ENCODE measurements around the gene ELMO1.

The ELMO1 gene

DNA sequence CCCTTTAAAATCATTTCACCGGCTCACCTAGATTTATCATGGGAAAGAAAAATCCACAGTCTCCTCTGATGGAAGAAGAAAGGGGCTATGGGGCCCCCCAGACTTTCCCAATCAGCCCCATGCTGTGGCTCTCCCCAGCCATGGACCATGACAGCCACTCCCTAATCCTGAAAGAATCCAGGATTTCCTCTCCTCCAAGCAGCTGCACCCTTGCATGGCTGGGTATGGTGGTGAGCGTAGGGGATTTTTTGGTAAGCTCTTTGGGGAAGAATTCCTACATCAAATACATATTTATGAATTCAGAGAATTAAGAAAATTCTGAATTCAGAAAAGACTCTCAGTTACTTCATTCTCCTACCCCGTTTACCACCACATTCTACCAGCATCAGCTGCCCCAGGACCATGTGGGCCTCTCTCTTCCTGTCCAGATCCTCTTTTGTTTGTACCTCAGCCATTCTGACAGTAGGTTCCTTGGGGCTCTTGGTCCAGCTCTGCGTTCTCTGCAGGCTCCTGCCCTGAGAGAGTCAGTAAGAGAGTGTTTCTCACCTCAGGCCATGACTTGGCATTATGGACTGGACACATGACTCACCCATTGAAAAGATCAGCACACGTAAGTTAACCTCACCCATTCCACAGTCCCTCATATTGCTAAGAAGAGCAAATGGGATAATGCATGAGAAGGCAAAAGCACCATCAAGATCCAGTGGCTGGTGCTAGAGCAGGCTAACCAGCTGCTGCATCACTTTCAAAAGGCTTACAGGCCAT is 337.8 kb downstream of the ELMO1 start:
- DNase-seq = no peak

GRCh38 chr7:37109843-37110242 is 338.8 kb downstream of the ELMO1 start:
- no peak for DNase-seq

GRCh38 chr7:37109016-37109683 is 339.5 kb downstream of the ELMO1 start:
- no peak for DNase-seq

DNA sequence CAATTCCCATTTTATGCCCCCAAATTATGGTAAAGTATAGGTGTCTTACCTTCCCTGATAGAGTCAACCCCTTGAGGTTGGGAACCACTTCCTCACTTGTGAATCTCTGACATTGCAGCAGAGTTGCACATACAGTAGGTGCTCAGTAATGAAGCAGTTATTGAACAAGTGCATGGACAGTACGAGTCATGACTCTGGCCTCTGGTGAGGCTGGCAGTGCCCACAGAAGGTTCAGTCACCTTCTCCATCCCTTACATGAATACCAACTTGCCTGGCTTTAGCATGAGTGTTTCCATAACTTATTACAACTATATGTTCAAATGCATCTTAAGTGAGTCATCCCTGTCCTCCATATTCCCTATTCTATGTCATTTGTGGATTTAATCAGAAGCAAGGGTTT is 340.0 kb downstream of the ELMO1 start:
- no peak for DNase-seq

DNA sequence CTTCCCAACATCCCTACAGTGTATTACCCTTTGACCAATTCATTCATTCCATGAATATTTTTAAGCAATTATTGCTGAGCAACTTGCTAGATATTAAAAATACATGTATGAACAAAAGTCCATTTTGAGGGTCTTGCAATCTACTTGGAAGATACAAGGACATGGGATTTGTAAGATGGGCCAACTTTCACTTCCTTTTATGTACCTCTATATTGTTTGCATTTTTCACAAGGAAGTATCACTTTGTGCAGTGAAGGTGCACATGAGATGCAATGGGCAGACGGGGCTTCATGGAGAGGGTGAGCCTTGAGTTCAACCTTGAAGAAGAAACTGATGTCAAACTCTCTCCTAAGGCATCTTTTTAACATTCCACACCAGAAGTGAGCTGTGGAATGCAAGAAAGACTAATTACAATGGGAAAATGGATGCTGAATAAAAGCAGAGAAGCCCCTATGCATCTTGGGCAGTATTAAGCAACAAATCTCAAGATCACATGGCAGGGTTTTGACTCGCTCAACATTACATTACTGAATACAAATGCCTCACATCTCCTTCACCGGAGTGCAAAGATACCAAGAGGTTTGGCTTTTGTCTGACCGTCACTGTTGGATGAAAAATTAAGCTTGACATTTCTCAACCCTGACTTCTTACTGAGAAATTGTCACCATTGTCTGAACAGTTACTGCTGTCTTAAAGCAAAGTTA is 341.5 kb downstream of the ELMO1 start:
- DNase-seq = no peak

- no peak for DNase-seq
Measured at GRCh38 chr7:37105762-37106161, 342.9 kb downstream of the ELMO1 start.

GRCh38 chr7:37104822-37105518 is 343.7 kb downstream of the ELMO1 start:
- no peak for DNase-seq

- no peak for DNase-seq
Measured at GRCh38 chr7:37102518-37103137, 346.0 kb downstream of the ELMO1 start.

DNA sequence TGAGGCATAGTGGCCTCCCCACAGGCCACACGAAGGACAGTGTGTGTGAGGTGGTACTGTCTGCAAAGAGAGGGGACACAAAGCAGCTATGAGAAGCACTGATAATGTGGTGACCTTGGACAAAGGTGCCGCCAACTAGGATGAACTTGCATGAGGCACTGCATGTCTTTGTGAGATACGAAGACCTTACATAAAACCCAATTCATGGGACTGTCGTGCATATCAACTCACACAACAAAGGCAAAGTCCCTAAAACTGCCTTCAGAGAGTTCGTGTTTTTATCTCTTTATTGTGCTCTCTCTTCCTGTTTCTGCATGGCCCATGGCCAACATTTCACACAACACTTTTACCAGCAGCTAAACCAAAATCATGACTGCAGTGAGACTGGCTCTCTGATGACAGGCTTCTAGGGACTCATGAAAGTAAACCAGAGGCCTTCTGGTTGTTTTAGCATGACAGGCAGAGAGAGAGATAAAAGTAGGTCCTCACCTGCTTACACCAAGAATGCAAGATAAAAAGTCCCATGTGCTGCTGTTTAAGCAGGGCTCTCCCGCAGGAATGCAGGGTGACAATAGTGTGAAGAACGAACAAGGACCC is 347.8 kb downstream of the ELMO1 start:
- DNase-seq = no peak

GRCh38 chr7:37098762-37099161 is 349.9 kb downstream of the ELMO1 start:
- no peak for DNase-seq

DNA sequence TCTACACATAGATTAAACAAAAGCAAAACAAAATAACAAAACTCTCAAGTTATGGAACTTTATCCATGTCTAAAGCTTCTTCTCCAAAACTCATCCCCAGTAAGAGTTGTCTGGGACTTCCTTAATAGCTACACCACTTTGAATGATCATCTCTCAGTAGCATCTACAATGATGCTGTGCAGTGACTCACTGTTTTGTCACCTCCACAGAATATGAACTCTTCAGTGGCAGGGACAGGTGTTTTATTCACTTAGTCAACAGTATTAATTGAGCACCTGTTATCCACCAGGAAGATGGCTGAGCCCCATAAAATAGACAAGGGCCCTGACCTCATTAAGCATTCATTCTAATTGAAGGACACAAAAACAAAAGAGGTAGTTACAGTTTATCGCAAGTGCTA is 350.7 kb downstream of the ELMO1 start:
- no peak for DNase-seq

- DNase-seq = no peak
Measured at GRCh38 chr7:37097276-37097675, 351.4 kb downstream of the ELMO1 start.

DNA sequence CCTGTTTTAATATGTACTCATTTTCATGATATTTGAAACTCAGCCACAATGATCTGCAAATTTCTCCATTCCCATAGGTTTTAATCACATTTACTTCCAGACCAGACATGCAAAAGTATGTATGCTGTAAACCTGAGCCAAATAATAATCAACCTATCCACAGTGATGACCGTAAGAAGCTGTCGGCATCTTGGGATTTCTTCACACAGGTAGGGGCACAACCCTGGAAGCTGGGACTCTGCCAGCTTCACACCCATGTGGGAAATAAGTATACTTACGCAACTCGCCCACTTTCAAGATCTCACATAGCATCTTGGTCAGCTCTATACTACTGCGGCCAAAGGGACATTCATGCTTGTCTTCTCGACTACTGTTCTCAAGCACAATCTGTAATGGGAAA is 352.3 kb downstream of the ELMO1 start:
- no peak for DNase-seq

DNA sequence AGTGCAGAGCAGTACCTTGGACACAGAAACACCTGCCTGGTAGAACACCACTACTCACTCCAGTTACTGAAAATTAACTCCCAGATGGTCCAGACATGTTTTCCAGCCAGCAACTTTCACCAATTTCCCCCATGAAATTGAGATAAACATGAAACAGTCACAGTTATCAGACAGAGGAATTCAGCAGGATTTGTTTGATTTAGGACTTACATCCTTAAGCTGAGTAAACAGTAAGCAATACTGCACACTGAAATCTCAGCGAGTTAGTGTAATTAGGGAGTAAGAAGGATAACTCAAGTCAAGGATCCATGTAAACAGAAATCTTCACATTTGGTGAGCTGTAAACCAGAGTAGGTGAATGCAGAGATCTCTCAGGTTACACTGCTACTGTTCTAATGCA is 353.5 kb downstream of the ELMO1 start:
- peak; percentile 71 for DNase-seq

DNA sequence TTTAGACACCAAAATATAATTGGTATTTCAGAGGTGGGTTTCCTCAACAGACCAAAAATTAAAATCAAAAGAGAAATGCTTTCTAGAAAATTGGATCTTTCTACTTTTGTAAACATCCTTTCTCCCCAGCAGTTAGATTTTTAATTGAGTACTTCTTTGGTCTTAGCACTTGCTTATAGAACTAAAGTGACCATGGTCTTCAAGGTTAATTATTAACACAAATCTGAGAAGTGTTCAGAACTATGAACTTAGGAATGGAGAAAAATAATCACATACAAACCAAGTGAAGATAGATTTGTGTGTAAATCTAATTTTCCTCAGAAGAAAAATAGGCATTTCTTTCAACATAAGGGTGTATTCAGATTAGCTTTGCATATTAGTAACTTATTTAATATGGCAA is 355.4 kb downstream of the ELMO1 start:
- no peak for DNase-seq

DNA sequence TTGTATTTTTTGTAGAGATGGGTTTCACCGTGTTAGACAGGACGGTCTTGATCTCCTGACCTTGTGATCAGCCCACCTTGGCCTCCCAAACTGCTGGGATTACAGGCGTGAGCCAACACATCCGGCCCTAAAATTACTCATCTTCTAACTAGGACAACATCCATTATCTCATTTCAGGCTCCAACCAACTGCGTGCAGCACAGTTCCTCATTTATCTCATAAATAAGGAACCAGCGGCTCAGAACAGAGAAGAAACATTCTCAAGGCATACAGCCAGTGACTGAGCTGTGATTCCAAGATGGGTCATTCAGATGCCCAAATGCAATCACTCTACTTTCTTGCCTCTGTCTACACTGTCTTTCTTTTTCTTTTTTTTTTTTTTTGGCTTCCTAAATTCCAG is 356.1 kb downstream of the ELMO1 start:
- DNase-seq = no peak

- DNase-seq = no peak
Measured at GRCh38 chr7:37089972-37090371, 358.7 kb downstream of the ELMO1 start.

DNA sequence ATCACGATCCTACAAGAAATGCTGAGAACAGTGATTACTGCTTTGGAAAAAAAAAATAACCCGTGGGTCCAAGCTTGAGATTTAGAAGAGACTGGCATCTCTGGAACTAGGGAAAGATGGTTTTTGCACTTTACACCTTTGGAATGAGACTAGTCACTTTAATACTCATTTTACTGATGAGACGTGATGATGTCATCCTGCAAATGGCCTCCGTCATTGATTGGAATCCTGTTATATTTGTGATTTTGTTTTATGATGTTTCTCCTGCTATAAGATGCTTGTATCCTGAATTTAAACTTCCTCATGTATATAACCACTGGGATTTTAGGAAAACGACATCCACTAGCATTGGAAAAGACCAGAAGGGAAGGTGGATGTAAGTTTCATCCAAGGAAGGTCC is 363.1 kb downstream of the ELMO1 start:
- no peak for DNase-seq

DNA sequence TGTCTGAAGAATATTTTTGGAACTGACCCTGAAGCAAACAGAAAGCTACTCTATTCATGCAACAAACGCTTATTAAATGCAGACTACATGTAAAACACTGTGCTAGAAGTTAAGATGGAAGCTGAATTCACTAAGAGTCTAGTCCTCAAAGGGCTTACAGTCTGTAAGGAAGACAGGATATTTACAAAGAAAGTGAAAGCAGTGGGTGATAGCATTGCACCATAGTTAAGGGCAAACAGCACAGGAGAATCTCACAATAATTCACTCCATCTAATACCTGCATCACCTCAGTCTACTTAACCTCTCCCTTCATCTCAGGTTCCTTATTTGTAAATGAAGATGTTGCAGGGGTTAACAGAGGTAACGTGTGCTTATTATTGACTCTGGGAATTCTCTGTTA is 364.4 kb downstream of the ELMO1 start:
- no peak for DNase-seq

DNA sequence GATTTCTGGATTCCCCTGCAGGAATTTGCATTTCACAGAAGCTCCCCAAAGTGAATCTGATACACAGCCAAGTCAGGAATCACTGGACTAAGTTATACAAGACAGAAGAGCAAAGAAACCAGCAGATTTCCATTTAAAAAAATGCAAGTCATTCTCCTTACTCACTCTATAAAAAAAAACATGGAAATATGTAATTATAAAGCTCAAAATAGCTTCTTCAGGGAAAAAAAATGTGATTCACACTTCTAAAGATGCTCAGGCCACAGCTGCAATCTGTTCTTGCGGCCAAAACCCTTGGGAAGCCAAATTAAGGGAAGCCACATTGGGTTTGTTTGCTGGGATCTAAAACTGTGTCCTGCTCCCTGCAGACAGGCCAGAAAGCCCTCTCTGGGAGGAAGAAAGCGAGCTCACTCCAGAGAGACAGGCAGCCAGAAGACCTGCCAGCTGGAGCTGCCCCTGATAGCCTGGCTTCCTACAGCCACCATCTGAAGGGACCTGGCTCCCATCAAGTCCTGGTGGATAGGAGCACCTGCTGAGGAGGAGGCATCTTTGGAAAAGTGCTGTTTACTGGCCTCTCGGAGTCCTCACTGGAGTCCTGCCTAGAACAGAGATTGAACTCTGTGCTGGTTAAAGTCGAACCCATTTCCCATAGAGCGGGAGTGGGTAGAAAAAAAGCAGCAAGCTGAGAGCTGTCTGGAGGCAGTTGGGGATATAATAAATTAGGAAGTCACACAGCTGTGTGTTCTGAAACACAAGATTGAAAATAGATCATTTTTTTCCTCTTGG is 365.2 kb downstream of the ELMO1 start:
- DNase-seq = no peak

GRCh38 chr7:37081436-37081835 is 367.2 kb downstream of the ELMO1 start:
- no peak for DNase-seq

- no peak for DNase-seq
Measured at GRCh38 chr7:37079420-37079819, 369.2 kb downstream of the ELMO1 start.
